ENCODE measurements around the gene L1TD1. TPM values are rescaled to one million over a fixed set of nuclear protein-coding genes. Genes with fewer than 3 reads are reported as not detected.

Gene L1TD1
- total RNA-seq, 4 donors from 2014 or later: 0.42 TPM; not detected in 3

DNA sequence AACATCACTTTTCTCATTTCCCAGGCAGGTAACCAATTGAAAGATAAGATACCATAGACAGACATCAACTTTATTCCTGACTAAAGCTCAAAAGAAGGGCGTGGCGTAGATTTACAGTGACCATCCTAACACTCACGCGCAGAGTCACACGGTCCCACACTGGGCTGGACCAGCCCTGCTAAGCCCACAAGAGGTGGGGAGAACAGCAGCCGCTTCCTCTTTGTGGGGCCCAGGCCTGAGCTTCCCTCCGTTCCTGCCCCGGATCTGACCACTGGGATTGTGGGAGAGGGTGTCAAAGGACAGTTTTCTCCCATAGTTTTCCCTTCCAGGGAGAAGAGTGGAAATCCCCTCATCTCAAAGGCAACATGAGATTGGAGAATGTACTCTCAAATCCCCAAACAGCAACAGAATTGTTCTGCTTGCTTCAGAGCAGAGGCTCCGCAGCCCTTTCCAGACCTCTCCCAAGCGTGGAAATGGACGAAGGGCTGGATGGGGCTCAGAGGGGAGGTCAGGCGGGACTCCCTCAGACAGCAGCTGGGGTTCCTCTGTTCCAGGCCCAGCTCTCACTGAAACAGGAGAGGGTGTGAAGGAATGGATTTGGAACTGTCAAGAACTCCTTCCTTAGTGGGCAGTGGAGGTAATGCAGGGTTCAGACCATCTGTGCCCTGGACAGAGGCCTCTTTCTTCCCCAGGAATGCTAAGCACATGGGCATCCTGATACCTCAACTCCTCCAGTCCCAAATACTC lies 33.7 kb downstream of the L1TD1 start:
- DNase-seq (ENCODE audit: extremely low spot score): no peak
- peaks cover 0 to 7% (median 0%) of the 10 kb centered on the region in 4 donors for H3K27me3 ChIP-seq
- no peaks in the 10 kb centered on the region for H3K36me3 ChIP-seq
- no peaks in the 10 kb centered on the region for H3K9me3 ChIP-seq
- peaks cover 0 to 9% (median 0%) of the 10 kb centered on the region in 4 donors for H3K4me1 ChIP-seq
- H3K27ac ChIP-seq (replicated peaks in 1 of 4): no peak overlapping the region
- intact Hi-C loops (cut with DNase I): no loop called here
- no peak overlapping the region for H3K4me3 ChIP-seq
- TF ChIP-seq POLR2A (IDR thresholded peaks at IDR 0.05; ENCODE audit: low read depth): no peak
- no peak for TF ChIP-seq POLR2AphosphoS5 (IDR thresholded peaks at IDR 0.05)
- TF ChIP-seq EP300 (IDR thresholded peaks at IDR 0.05): no peak
- TF ChIP-seq, protein P1, sequence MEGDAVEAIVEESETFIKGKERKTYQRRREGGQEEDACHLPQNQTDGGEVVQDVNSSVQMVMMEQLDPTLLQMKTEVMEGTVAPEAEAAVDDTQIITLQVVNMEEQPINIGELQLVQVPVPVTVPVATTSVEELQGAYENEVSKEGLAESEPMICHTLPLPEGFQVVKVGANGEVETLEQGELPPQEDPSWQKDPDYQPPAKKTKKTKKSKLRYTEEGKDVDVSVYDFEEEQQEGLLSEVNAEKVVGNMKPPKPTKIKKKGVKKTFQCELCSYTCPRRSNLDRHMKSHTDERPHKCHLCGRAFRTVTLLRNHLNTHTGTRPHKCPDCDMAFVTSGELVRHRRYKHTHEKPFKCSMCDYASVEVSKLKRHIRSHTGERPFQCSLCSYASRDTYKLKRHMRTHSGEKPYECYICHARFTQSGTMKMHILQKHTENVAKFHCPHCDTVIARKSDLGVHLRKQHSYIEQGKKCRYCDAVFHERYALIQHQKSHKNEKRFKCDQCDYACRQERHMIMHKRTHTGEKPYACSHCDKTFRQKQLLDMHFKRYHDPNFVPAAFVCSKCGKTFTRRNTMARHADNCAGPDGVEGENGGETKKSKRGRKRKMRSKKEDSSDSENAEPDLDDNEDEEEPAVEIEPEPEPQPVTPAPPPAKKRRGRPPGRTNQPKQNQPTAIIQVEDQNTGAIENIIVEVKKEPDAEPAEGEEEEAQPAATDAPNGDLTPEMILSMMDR (IDR thresholded peaks at IDR 0.05): no peak
- 88% methylated on average over 12 of the region's 12 CpGs for WGBS

DNA sequence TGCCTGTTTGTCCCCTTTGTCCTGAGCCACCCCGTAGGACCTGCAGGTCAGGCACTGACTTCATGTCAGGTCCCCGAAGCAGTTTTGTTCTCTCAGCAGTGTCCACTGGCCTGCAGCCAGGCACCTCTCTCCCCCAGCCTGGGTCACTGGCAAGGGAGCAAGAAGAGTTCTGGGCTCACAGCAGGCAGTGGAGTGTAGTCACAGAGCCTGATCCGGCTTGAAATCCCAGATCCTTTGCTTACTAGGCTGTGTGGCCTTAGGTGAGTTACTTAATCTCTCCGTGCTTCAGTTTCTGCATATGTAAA lies 34.2 kb downstream of the L1TD1 start:
- TF ChIP-seq, protein P1 (IDR thresholded peaks at IDR 0.05): no peak
- TF ChIP-seq POLR2A (IDR thresholded peaks at IDR 0.05; ENCODE audit: low read depth) (no peak), EP300 (IDR thresholded peaks at IDR 0.05) (no peak), POLR2AphosphoS5 (IDR thresholded peaks at IDR 0.05) (no peak)
- Histone ChIP-seq H3K36me3 (no peaks in the 10 kb centered on the region), H3K27me3 (peaks cover 0 to 7% (median 0%) of the 10 kb centered on the region in 4 donors), H3K9me3 (no peaks in the 10 kb centered on the region), H3K4me3 (no peak overlapping the region), H3K27ac (replicated peaks in 1 of 4) (no peak overlapping the region), H3K4me1 (peaks cover 0 to 9% (median 0%) of the 10 kb centered on the region in 4 donors)
- intact Hi-C loops (cut with DNase I): no loop called here
- WGBS: 72% methylated on average over 2 of the region's 4 CpGs
- no peak for DNase-seq (ENCODE audit: extremely low spot score)

DNA sequence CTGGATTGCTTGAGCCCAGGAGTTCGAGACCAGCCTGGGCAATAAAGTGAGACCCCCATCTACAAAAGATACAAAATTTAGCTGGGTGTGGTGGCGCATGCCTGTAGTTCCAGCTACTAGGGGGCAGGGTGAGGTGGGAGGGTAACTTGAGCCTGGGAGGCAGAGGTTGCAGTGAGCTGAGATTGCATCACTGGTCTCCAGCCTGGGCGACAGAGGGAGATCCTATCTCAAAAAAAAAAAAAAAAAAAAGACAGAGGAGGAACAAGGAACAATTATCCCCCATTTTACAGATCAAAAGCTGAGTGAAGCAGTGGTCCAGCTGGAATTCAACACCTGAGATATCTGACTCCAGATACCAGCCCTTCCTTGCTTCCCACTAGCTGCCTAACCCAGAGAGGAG lies 34.8 kb downstream of the L1TD1 start:
- Histone ChIP-seq H3K9me3 (no peaks in the 10 kb centered on the region), H3K36me3 (no peaks in the 10 kb centered on the region), H3K27me3 (peaks cover 0 to 7% (median 0%) of the 10 kb centered on the region in 4 donors), H3K27ac (replicated peaks in 1 of 4) (no peak overlapping the region), H3K4me3 (no peak overlapping the region), H3K4me1 (peaks cover 0 to 9% (median 0%) of the 10 kb centered on the region in 4 donors)
- intact Hi-C loops (cut with DNase I): no loop called here
- 86% methylated on average over 3 of the region's 3 CpGs for WGBS
- no peak for DNase-seq (ENCODE audit: extremely low spot score)
- no peak for TF ChIP-seq POLR2A (IDR thresholded peaks at IDR 0.05; ENCODE audit: low read depth)
- no peak for TF ChIP-seq POLR2AphosphoS5 (IDR thresholded peaks at IDR 0.05)
- TF ChIP-seq, protein P1 (IDR thresholded peaks at IDR 0.05): no peak
- TF ChIP-seq EP300 (IDR thresholded peaks at IDR 0.05): no peak

DNA sequence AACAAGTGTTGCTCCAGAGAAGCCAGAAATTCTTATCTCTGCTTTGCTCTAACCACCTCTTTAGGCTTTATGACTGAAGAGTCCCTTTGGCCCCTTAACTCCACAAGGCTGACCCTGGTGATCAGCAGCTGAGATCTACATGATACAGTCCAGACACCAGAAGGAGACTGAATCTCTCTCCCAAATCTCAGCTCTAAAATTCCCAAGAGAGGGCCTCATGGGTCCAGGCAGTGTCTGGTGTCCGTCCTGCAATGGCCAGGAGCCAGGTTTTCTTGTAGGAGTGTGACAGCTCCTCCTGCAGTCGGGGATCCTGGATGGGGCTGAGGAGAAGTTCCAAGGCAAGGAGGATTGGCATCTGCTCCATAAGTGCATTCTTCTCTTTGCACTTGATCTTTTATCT lies 35.3 kb downstream of the L1TD1 start:
- Histone ChIP-seq H3K4me3 (no peak overlapping the region), H3K4me1 (peaks cover 0 to 9% (median 0%) of the 10 kb centered on the region in 4 donors), H3K27me3 (peaks cover 0 to 7% (median 0%) of the 10 kb centered on the region in 4 donors), H3K36me3 (no peaks in the 10 kb centered on the region), H3K9me3 (no peaks in the 10 kb centered on the region), H3K27ac (replicated peaks in 1 of 4) (no peak overlapping the region)
- WGBS: 48% methylated on average over 2 of the region's 2 CpGs
- DNase-seq (ENCODE audit: extremely low spot score): no peak
- no peak for TF ChIP-seq POLR2AphosphoS5 (IDR thresholded peaks at IDR 0.05)
- TF ChIP-seq, protein P1 (IDR thresholded peaks at IDR 0.05): no peak
- no peak for TF ChIP-seq EP300 (IDR thresholded peaks at IDR 0.05)
- TF ChIP-seq POLR2A (IDR thresholded peaks at IDR 0.05; ENCODE audit: low read depth): no peak
- intact Hi-C loops (cut with DNase I): no loop called here
